Peyer's patch (tissue), 4 donors: ENCODE results near the gene NKAIN2. TPM values are rescaled to one million over a fixed set of nuclear protein-coding genes. Genes with fewer than 3 reads are reported as not detected.

Experiments used
- DNase-seq, 3 donors: peaks; one replicate each; pipeline ENCODE4 v3.0.0-alpha.2; 2017 to 2019
- H3K27ac ChIP-seq, 4 donors: fragments of 200-600 bp; sonication (generic); one replicate each; pipeline ENCODE4 v1.5.1; 2016 to 2019
- H3K27me3 ChIP-seq, 2 donors: fragments of 200-600 bp; sonication (generic); one replicate each; pipeline ENCODE4 v1.5.1; 2019
- H3K36me3 ChIP-seq, 3 donors: fragments of 200-600 bp; sonication (generic); one replicate each; pipeline ENCODE4 v1.5.1; 2016 to 2019
- H3K4me1 ChIP-seq, 4 donors: fragments of 200-600 bp; sonication (generic); one replicate each; pipeline ENCODE4 v1.5.1; 2016 to 2019
- H3K4me3 ChIP-seq, 4 donors: fragments of 200-600 bp; sonication (generic); 1 replicate in 3 of 4; 2 replicates in 1 of 4; pipeline ENCODE4 v1.5.1; 2016 to 2019; ENCODE audit warnings: mild to moderate bottlenecking in 1 of 4
- H3K9me3 ChIP-seq, 4 donors: fragments of 200-600 bp; sonication (generic); one replicate each; pipeline ENCODE4 v1.5.1; 2016 to 2019; ENCODE audit warnings: mild to moderate bottlenecking in 1 of 4
- POLR2A ChIP-seq, 2 donors: fragments of 450-650 bp; IDR thresholded peaks; one replicate each; pipeline ENCODE4 v1.5.1; 2017; ENCODE audit warnings: antibody characterized with exemption in 2 of 2, mild to moderate bottlenecking in 2 of 2, moderate library complexity in 2 of 2
- total RNA-seq, 4 donors: library from RNA; depleted of rRNA; stranded (reverse); fragments of >200 nt; gene quantifications; one replicate each; pipeline ENCODE4 v1.1.0, GENCODE V29; 2016
- TF ChIP-seq, protein P1 (sequence below), 6 experiments: fragments of 450-650 bp in 4 of 6; fragments of 200-600 bp in 2 of 6; sonication (generic) in 1 of 6; IDR thresholded peaks; one replicate each; pipeline ENCODE4 v1.5.1; 2017 to 2019; ENCODE audit warnings: antibody characterized with exemption in 6 of 6, mild to moderate bottlenecking in 3 of 6, moderate library complexity in 1 of 6

NKAIN2 gene
- total RNA-seq, 4 donors from 2014 or later = not detected

DNA sequence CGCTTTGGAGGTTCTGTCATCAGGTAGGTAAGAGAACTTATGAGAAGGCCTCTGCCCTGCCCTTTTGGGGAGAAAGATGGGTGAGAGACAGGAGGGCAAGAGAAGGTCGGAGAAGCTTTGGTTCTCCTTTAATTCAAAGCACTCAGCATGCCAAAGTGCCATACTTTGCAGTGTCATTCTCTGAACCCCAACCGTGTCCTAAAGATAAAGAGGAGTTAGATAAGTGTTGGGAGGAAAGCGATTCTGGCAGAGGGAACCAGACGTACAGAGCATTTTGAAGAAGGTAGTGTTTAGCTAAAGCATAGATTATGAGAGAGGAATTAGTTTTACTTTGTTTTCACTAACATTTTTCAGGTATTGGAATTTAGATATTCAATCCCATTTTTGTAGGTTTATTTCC is 40.3 kb downstream of the NKAIN2 start:
- TF ChIP-seq POLR2A (IDR thresholded peaks at IDR 0.05) = no peak
- TF ChIP-seq, protein P1, sequence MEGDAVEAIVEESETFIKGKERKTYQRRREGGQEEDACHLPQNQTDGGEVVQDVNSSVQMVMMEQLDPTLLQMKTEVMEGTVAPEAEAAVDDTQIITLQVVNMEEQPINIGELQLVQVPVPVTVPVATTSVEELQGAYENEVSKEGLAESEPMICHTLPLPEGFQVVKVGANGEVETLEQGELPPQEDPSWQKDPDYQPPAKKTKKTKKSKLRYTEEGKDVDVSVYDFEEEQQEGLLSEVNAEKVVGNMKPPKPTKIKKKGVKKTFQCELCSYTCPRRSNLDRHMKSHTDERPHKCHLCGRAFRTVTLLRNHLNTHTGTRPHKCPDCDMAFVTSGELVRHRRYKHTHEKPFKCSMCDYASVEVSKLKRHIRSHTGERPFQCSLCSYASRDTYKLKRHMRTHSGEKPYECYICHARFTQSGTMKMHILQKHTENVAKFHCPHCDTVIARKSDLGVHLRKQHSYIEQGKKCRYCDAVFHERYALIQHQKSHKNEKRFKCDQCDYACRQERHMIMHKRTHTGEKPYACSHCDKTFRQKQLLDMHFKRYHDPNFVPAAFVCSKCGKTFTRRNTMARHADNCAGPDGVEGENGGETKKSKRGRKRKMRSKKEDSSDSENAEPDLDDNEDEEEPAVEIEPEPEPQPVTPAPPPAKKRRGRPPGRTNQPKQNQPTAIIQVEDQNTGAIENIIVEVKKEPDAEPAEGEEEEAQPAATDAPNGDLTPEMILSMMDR (IDR thresholded peaks at IDR 0.05) = no peak
- no peak overlapping the region for H3K27ac ChIP-seq
- no peaks in the 10 kb centered on the region for H3K27me3 ChIP-seq
- no peaks in the 10 kb centered on the region for H3K4me1 ChIP-seq
- no peak overlapping the region for H3K4me3 ChIP-seq
- no peak for DNase-seq
- H3K36me3 ChIP-seq = no peaks in the 10 kb centered on the region
- no peaks in the 10 kb centered on the region for H3K9me3 ChIP-seq

DNA sequence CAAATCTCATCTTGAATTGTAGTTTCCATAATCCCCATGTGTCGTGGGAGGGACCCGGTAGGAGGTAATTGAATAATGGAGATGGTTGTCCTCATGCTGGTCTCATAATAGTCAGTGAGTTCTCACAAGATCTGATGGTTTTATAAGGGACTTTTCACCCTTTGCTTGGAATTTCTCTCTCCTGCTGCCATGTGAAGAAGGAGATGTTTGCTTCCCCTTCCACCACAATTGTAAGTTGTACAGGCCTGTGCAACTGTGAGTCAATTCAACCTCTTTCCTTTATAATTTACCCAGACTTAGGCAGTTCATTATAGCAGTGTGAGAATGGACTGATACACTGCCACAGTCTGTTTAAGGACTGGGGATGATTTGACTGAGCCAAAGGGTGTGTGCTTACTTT is 44.7 kb downstream of the NKAIN2 start:
- Histone ChIP-seq H3K4me3 (no peak overlapping the region), H3K9me3 (no peaks in the 10 kb centered on the region), H3K36me3 (no peaks in the 10 kb centered on the region), H3K4me1 (no peaks in the 10 kb centered on the region), H3K27me3 (no peaks in the 10 kb centered on the region), H3K27ac (no peak overlapping the region)
- no peak for TF ChIP-seq POLR2A (IDR thresholded peaks at IDR 0.05)
- TF ChIP-seq, protein P1 (IDR thresholded peaks at IDR 0.05) = no peak
- DNase-seq = no peak

DNA sequence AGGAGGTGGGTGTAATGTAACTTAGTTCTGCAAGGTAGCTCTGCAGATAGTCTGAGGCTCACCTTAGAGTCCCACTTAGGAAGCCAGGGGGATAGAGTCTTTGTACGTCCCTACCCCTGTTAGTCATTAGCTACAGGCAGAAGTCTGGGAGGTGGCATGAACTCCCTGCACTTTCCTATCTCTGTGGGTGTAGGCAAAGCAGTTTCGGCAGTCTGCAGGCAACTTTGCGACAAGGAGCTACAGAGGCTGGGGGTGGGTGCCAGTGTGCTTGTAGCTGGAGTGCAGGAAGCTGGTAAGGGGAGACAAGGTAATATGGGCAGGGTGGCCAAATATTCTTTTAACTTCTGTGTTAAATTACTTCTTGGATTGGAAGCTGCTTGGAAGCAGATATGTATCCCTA is 45.7 kb downstream of the NKAIN2 start:
- H3K27ac ChIP-seq = no peak overlapping the region
- no peaks in the 10 kb centered on the region for H3K36me3 ChIP-seq
- H3K9me3 ChIP-seq = no peaks in the 10 kb centered on the region
- H3K4me1 ChIP-seq = no peaks in the 10 kb centered on the region
- H3K4me3 ChIP-seq = no peak overlapping the region
- TF ChIP-seq, protein P1 (IDR thresholded peaks at IDR 0.05) = no peak
- TF ChIP-seq POLR2A (IDR thresholded peaks at IDR 0.05) = no peak
- no peak for DNase-seq
- H3K27me3 ChIP-seq = no peaks in the 10 kb centered on the region

DNA sequence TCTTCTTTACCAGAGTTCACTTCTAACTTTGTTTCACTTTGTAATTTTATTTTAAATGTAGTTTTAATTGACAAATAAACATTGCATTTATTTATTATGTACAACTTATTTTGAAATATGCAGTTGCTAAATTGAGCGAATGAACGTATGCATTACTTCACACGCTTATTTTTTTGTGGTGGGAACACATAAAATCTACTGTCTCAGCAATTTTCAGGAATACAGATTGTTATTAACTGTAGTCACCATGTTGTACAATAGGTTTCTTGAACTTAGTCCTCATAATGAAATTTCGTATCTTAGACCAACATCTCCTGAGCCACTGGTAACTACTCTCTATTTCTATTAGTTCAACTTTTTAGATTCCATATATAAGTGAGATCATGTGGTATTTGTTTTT is 46.9 kb downstream of the NKAIN2 start:
- Histone ChIP-seq H3K27me3 (no peaks in the 10 kb centered on the region), H3K36me3 (no peaks in the 10 kb centered on the region)

DNA sequence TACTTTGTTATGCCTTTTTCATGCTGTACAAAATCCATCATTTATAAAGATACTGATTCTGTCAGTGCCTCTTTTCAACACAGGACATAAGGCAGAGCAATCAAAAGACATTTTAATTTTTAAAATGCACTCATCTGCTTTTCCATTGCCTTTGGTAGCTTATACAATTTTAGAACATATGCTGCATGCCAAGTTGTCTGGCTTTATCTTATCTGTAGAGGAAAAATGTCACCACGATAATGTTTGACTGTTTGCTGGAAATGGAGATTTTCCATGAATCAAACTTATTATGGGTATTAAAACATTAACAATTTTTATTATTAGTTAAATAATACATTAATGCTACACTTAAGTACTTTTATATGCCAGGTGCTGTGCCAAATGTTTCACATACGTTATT is 50.5 kb downstream of the NKAIN2 start:
- H3K36me3 ChIP-seq = no peaks in the 10 kb centered on the region
- TF ChIP-seq, protein P1 (IDR thresholded peaks at IDR 0.05) = no peak
- no peak for TF ChIP-seq POLR2A (IDR thresholded peaks at IDR 0.05)
- H3K27me3 ChIP-seq = no peaks in the 10 kb centered on the region
- no peak for DNase-seq
- H3K9me3 ChIP-seq = no peaks in the 10 kb centered on the region
- no peaks in the 10 kb centered on the region for H3K4me1 ChIP-seq
- H3K4me3 ChIP-seq = no peak overlapping the region
- H3K27ac ChIP-seq = no peak overlapping the region

More for the DNA sequence above, 46.9 kb downstream of the NKAIN2 start:
- Histone ChIP-seq H3K27ac (no peak overlapping the region), H3K4me3 (no peak overlapping the region), H3K9me3 (no peaks in the 10 kb centered on the region), H3K4me1 (no peaks in the 10 kb centered on the region)
- TF ChIP-seq POLR2A (IDR thresholded peaks at IDR 0.05) = no peak
- TF ChIP-seq, protein P1 (IDR thresholded peaks at IDR 0.05) = no peak
- no peak for DNase-seq

DNA sequence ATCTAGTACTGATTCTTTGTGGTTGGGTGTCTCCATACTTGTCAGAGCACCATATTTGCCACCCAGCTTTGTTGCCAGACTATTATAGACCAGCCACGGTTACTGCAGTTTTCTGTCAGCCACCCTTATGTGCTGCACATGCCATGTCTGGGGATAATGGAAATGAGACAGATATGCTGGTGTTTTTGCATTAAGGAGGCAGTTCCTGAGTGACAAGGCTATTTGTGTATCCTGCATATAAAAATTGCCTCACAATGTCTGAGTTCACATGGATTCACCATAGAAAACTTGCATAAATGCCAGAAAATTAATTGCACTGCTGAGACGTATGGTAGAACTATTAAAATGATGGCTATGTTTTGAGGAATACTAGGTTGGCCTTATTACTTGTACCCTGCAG is 51.8 kb downstream of the NKAIN2 start:
- Histone ChIP-seq H3K9me3 (no peaks in the 10 kb centered on the region), H3K4me1 (no peaks in the 10 kb centered on the region), H3K36me3 (no peaks in the 10 kb centered on the region), H3K4me3 (no peak overlapping the region), H3K27ac (no peak overlapping the region), H3K27me3 (no peaks in the 10 kb centered on the region)
- DNase-seq = no peak
- TF ChIP-seq POLR2A (IDR thresholded peaks at IDR 0.05) = no peak
- TF ChIP-seq, protein P1 (IDR thresholded peaks at IDR 0.05) = no peak
